GM23248 (cell line): ENCODE data around the gene ACTR2.
"Not testable (repeated sequence)": the region's sequence is repeated elsewhere in the genome, so short reads cannot be mapped to it uniquely, and the experiment has no call there.

Experiments
- EZH2 ChIP-seq: fragments of 200-600 bp; sonication (generic); IDR thresholded peaks from 2 replicates; pipeline ENCODE4 v1.6.1; 2018; ENCODE audit warnings: antibody characterized with exemption, mild to moderate bottlenecking; ENCODE audit not compliant: insufficient read depth, poor library complexity, severe bottlenecking
- EZH2phosphoT487 ChIP-seq: fragments of 200-600 bp; sonication (generic); IDR thresholded peaks from 2 replicates; pipeline ENCODE4 v1.6.1; 2018; ENCODE audit warnings: antibody characterized with exemption, moderate library complexity, mild to moderate bottlenecking, low read depth; ENCODE audit not compliant: insufficient read depth

- TF ChIP-seq EZH2, EZH2phosphoT487: not testable (repeated sequence)
Measured at GRCh38 chr2:65317351-65317750, 89.7 kb downstream of the ACTR2 start.
